Mammary epithelial cell (primary cell): ENCODE data around the gene FEZF1.

Source experiments
- CTCF ChIP-seq, 2 donors: IDR thresholded peaks in 1 of 2; conservative IDR thresholded peaks in 1 of 2; 2 replicates each; pipeline ENCODE4 v1.5.1; 2011 to 2012; ENCODE audit warnings: inconsistent platforms in 2 of 2, low read length in 2 of 2, mild to moderate bottlenecking in 2 of 2, control low read depth in 1 of 2, low read depth in 1 of 2; ENCODE audit not compliant: insufficient read depth in 1 of 2; ENCODE audit errors: extremely low read depth in 1 of 2
- EZH2 ChIP-seq: IDR thresholded peaks from 2 replicates; pipeline ENCODE4 v1.6.1; 2012; ENCODE audit warnings: low read length, inconsistent platforms, borderline replicate concordance

DNA sequence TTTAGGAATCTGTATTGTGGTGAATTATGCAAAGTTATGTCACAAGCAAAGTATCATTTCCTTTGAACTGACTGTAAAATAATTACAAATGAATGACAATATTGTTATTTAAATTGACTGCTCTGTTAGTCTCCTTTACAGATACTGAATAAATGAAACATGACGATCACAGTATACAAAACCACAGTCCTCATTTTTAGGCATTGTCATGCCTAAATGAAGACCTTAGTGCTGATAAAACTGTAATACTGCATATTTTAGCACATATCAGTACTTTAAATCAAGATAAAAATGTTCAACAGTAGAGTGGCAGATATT lies 39.7 kb upstream of the FEZF1 start:
- TF ChIP-seq CTCF (conservative IDR thresholded peaks at IDR 0.05 in 1 of 2, IDR thresholded peaks at IDR 0.05 in 1 of 2; ENCODE audit: extremely low read depth in 1 of 2, insufficient read depth in 1 of 2, low read depth in 1 of 2, low read length in 2 of 2) (no peak), EZH2 (no peak)
